NB4 (cell line): ENCODE results near the gene CDKL4.

Experiments used
- MYC ChIP-seq: IDR thresholded peaks from 2 replicates; pipeline ENCODE4 v1.6.1; 2011; ENCODE audit warnings: low read depth, low read length
- POLR2A ChIP-seq: IDR thresholded peaks from 2 replicates; pipeline ENCODE4 v1.6.1; 2011; ENCODE audit warnings: mild to moderate bottlenecking; ENCODE audit not compliant: insufficient read length; ENCODE audit errors: extremely low read depth
- TF ChIP-seq, protein P1 (sequence below): IDR thresholded peaks from one replicate; pipeline ENCODE4 v1.5.1; 2012; ENCODE audit warnings: low read depth, low read length

DNA sequence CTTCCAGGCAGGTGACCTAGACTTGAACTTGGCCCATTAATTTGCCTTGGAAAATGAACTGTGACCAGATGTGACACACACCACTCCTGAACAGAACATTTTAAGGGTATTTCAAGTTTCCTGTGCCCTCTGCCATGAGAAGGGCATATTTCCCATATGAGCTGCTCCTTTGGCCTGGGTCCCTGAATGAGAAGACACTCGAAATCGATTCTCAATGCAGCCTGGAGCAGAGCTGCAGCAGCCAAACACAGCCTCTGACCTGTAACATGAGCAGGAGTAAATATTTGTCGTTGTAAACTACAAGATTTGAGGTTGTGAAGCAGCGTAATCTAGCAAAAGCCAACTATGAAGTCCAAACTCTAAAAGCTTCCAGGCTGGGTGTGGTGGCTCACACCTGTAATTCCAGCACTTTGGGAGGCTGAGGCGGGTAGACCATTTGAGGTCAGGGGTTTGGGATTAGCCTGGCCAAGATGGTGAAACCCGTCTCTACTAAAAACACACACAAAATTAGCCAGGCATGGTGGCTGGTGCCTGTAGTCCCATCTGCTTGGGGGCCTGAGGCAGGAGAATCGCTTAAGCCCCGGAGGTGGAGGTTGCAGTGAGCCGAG lies 92.8 kb downstream of the CDKL4 start:
- TF ChIP-seq POLR2A: no peak
- TF ChIP-seq, protein P1, sequence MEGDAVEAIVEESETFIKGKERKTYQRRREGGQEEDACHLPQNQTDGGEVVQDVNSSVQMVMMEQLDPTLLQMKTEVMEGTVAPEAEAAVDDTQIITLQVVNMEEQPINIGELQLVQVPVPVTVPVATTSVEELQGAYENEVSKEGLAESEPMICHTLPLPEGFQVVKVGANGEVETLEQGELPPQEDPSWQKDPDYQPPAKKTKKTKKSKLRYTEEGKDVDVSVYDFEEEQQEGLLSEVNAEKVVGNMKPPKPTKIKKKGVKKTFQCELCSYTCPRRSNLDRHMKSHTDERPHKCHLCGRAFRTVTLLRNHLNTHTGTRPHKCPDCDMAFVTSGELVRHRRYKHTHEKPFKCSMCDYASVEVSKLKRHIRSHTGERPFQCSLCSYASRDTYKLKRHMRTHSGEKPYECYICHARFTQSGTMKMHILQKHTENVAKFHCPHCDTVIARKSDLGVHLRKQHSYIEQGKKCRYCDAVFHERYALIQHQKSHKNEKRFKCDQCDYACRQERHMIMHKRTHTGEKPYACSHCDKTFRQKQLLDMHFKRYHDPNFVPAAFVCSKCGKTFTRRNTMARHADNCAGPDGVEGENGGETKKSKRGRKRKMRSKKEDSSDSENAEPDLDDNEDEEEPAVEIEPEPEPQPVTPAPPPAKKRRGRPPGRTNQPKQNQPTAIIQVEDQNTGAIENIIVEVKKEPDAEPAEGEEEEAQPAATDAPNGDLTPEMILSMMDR: no peak
- no peak for TF ChIP-seq MYC
